Prostate gland (tissue), 2 donors: ENCODE measurements around the gene ATXN7L2.

Source experiments
- CTCF ChIP-seq, 4 experiments: fragments of 200-600 bp in 2 of 4; fragments of 450-650 bp in 2 of 4; sonication (generic) in 2 of 4; IDR thresholded peaks; 1 replicate in 3 of 4; 2 replicates in 1 of 4; pipeline ENCODE4 v1.5.1; 2016 to 2019; ENCODE audit warnings: antibody characterized with exemption in 4 of 4, mild to moderate bottlenecking in 2 of 4, moderate library complexity in 2 of 4
- POLR2A ChIP-seq: fragments of 450-650 bp; IDR thresholded peaks from one replicate; pipeline ENCODE4 v1.6.1; 2016; ENCODE audit warnings: antibody characterized with exemption, mild to moderate bottlenecking
- POLR2AphosphoS5 ChIP-seq: sonication (generic); formaldehyde crosslinking; IDR thresholded peaks from one replicate; pipeline ENCODE4 v1.6.1; 2017; ENCODE audit warnings: antibody characterized with exemption

GRCh38 chr1:109501644-109502363, 18.1 kb downstream of the ATXN7L2 start:
- TF ChIP-seq CTCF (IDR thresholded peaks at IDR 0.05) (no peak), POLR2A (no peak), POLR2AphosphoS5 (no peak)
